ENCODE measurements around the gene MRPS18A.
"Not testable (repeated sequence)": the region's sequence is repeated elsewhere in the genome, so short reads cannot be mapped to it uniquely, and the experiment has no call there.

Gene MRPS18A

GRCh38 chr6:43668151-43669028, 19.2 kb downstream of the MRPS18A start:
- peak; percentile 71 for TF ChIP-seq CTCF (IDR thresholded peaks at IDR 0.05; ENCODE audit: borderline replicate concordance, control extremely low read depth, extremely low read depth, insufficient read depth, missing control alignments)
- in situ Hi-C loops (cut with MboI; ENCODE audit: low sequenced_read_pairs, unreplicated experiment): loop anchor here (10.0 kb wide), 1 partner anchor 96 kb away; no protein-coding TSS in a partner anchor
- DNase-seq (ENCODE audit: low spot score): peak; percentile 79

- in situ Hi-C loops (cut with MboI; ENCODE audit: low sequenced_read_pairs, unreplicated experiment): loop anchor here (10.0 kb wide), 1 partner anchor 97 kb away; no protein-coding TSS in a partner anchor
- peak; percentile 87 for DNase-seq (ENCODE audit: low spot score)
- TF ChIP-seq CTCF (IDR thresholded peaks at IDR 0.05; ENCODE audit: borderline replicate concordance, control extremely low read depth, extremely low read depth, insufficient read depth, missing control alignments): peak; percentile 99
Observed at GRCh38 chr6:43667245-43668150, 20.1 kb downstream of the MRPS18A start.

GRCh38 chr6:43666196-43666920, 21.2 kb downstream of the MRPS18A start:
- DNase-seq (ENCODE audit: low spot score): no peak
- TF ChIP-seq CTCF (IDR thresholded peaks at IDR 0.05; ENCODE audit: borderline replicate concordance, control extremely low read depth, extremely low read depth, insufficient read depth, missing control alignments): no peak
- in situ Hi-C loops (cut with MboI; ENCODE audit: low sequenced_read_pairs, unreplicated experiment): loop anchor here (10.0 kb wide), 1 partner anchor 98 kb away; no protein-coding TSS in a partner anchor

- DNase-seq (ENCODE audit: low spot score): no peak
- in situ Hi-C loops (cut with MboI; ENCODE audit: low sequenced_read_pairs, unreplicated experiment): loop anchor here (10.0 kb wide), 1 partner anchor 99 kb away; no protein-coding TSS in a partner anchor
- no peak for TF ChIP-seq CTCF (IDR thresholded peaks at IDR 0.05; ENCODE audit: borderline replicate concordance, control extremely low read depth, extremely low read depth, insufficient read depth, missing control alignments)
Observed at GRCh38 chr6:43665376-43665775, 22.2 kb downstream of the MRPS18A start.

GRCh38 chr6:43662948-43663347, 24.6 kb downstream of the MRPS18A start:
- in situ Hi-C loops (cut with MboI; ENCODE audit: low sequenced_read_pairs, unreplicated experiment): loop anchor here (10.0 kb wide), 1 partner anchor 102 kb away; no protein-coding TSS in a partner anchor
- not testable (repeated sequence) for DNase-seq (ENCODE audit: low spot score)

GRCh38 chr6:43658161-43658560, 29.4 kb downstream of the MRPS18A start:
- DNase-seq (ENCODE audit: low spot score): no peak
- TF ChIP-seq CTCF (IDR thresholded peaks at IDR 0.05; ENCODE audit: borderline replicate concordance, control extremely low read depth, extremely low read depth, insufficient read depth, missing control alignments): no peak
- in situ Hi-C loops (cut with MboI; ENCODE audit: low sequenced_read_pairs, unreplicated experiment): no loop called here

Data from GM13976 (cell line).